ENCODE measurements around the gene GNAQ.

DNA sequence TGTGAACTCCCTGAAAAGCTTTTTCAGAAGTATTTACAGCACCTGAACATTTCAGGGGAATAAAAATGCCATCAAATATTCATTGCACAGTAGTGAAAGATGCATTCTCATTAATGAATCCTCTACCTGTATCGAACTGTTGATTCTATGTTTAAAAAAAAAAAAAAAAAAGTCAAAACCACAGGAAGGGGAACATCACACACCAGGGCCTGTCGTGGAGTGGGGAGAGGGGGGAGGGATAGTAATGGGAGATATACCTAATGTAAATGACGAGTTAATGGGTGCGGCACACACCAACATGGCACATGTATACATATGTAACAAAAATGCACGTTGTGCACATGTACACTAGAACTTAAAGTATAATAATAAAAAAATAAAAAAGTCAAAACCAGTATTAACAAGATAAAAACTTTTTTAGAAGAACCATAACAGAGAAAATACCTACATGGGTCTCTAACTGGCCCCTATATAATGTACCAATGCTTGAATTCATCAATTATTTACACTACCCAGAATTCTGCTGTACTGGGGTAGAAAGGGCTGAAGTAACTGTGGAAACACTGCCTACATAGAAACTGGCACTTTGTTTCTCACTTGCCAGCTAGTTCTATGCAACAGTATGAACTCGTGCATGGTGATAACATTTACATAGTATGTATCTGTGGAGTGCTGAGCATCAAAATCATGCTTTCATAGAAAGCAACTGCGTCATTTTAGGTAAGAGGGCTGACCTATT is 48.9 kb downstream of the GNAQ start:
- TF ChIP-seq, protein P1, sequence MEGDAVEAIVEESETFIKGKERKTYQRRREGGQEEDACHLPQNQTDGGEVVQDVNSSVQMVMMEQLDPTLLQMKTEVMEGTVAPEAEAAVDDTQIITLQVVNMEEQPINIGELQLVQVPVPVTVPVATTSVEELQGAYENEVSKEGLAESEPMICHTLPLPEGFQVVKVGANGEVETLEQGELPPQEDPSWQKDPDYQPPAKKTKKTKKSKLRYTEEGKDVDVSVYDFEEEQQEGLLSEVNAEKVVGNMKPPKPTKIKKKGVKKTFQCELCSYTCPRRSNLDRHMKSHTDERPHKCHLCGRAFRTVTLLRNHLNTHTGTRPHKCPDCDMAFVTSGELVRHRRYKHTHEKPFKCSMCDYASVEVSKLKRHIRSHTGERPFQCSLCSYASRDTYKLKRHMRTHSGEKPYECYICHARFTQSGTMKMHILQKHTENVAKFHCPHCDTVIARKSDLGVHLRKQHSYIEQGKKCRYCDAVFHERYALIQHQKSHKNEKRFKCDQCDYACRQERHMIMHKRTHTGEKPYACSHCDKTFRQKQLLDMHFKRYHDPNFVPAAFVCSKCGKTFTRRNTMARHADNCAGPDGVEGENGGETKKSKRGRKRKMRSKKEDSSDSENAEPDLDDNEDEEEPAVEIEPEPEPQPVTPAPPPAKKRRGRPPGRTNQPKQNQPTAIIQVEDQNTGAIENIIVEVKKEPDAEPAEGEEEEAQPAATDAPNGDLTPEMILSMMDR (conservative IDR thresholded peaks at IDR 0.05): no peak
- TF ChIP-seq ZFX (IDR thresholded peaks at IDR 0.05): no peak
